ENCODE data around the gene CES5A.
"Not testable (repeated sequence)": the region's sequence is repeated elsewhere in the genome, so short reads cannot be mapped to it uniquely, and the experiment has no call there.

CES5A gene

DNA sequence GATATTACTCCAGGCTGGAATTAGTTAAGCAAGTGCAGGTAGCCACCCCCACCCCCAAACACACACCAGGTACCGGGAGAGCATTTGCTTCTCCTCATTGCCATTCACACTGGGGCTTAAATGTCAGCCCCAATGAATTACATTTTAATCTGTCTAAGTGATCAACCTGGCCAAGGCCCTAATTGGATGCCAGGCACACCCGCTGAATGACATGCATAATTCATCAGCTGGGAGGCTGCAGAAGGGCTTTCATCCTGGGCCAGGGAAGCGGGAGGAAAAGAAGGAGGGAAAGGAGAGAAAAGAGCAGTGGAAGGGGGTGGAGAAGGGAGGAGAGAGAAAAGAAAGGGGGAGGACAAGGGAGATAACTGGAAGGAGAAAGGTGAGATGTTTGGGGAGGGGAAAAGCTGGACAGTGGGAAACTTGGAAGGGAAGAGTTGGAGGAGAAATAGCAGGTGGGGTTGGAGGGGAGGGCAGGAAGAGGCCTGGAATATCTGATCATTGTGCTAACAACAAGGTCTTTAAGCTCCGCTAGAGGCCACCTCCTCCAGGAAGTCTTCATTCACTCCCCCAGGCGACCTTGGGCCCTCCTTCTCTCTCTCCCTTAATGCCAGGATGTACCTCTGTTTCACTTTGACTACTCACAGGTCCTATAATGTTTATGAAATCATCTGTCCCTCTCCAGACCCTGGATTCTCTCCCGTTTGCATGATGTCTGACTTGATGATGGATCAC is 40.1 kb upstream of the CES5A start:
- peaks cover 13% of the 10 kb centered on the region for H3K27me3 ChIP-seq (ENCODE audit: insufficient read depth, low read length, poor library complexity)
- ATAC-seq (ENCODE audit: insufficient read depth, low read depth) (no peak), DNase-seq (no peak)
- no peaks in the 10 kb centered on the region for H4K20me1 ChIP-seq (ENCODE audit: insufficient read depth, low read length)
- no peak overlapping the region for H3K27ac ChIP-seq (ENCODE audit: low read length)
- H3K4me1 ChIP-seq (ENCODE audit: insufficient read depth, low read length) = no peaks in the 10 kb centered on the region
- H2AFZ ChIP-seq (ENCODE audit: low read depth, low read length) = no peak overlapping the region
- H3K4me3 ChIP-seq (ENCODE audit: low read depth in 1 of 2, low read length in 2 of 2) = no peak overlapping the region
- peaks cover 2% of the 10 kb centered on the region for H3K9me3 ChIP-seq (ENCODE audit: insufficient read depth, low read length, severe bottlenecking)
- no peaks in the 10 kb centered on the region for H3K79me2 ChIP-seq (ENCODE audit: insufficient read depth, low read length)
- no peak overlapping the region for H3K9ac ChIP-seq (ENCODE audit: low read depth, low read length)
- TF ChIP-seq, protein P1, sequence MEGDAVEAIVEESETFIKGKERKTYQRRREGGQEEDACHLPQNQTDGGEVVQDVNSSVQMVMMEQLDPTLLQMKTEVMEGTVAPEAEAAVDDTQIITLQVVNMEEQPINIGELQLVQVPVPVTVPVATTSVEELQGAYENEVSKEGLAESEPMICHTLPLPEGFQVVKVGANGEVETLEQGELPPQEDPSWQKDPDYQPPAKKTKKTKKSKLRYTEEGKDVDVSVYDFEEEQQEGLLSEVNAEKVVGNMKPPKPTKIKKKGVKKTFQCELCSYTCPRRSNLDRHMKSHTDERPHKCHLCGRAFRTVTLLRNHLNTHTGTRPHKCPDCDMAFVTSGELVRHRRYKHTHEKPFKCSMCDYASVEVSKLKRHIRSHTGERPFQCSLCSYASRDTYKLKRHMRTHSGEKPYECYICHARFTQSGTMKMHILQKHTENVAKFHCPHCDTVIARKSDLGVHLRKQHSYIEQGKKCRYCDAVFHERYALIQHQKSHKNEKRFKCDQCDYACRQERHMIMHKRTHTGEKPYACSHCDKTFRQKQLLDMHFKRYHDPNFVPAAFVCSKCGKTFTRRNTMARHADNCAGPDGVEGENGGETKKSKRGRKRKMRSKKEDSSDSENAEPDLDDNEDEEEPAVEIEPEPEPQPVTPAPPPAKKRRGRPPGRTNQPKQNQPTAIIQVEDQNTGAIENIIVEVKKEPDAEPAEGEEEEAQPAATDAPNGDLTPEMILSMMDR (IDR thresholded peaks at IDR 0.05; ENCODE audit: borderline replicate concordance, extremely low read depth, low read length, poor library complexity, severe bottlenecking) = no peak
- TF ChIP-seq EZH2 (IDR thresholded peaks at IDR 0.05; ENCODE audit: borderline replicate concordance, low read depth, low read length, severe bottlenecking) = no peak
- no peaks in the 10 kb centered on the region for H3K36me3 ChIP-seq (ENCODE audit: insufficient read depth, low read length)
- H3K4me2 ChIP-seq (ENCODE audit: insufficient read depth, low read length) = no peak overlapping the region

DNA sequence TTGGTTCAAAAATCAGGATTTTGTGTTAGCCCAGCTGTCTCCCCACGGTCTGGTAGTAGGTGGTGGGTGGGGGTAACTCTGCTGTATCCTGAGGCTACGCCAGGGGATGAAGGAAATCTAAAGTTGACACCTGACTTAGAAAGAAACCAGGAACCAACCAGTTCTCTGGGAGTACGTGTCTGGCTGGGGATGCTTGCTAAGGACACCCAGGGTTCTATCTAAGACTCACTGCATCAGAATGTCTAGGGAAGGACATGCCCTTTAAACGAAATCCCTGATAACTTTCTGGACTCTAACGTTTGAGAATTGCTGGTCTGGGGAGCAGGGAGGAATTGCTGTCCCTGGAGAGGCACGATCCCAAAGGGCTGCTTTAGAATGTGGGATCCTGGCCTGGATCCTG is 39.2 kb upstream of the CES5A start:
- peaks cover 13% of the 10 kb centered on the region for H3K27me3 ChIP-seq (ENCODE audit: insufficient read depth, low read length, poor library complexity)
- peaks cover 2% of the 10 kb centered on the region for H3K9me3 ChIP-seq (ENCODE audit: insufficient read depth, low read length, severe bottlenecking)
- no peaks in the 10 kb centered on the region for H3K79me2 ChIP-seq (ENCODE audit: insufficient read depth, low read length)
- DNase-seq = no peak
- TF ChIP-seq, protein P1 (IDR thresholded peaks at IDR 0.05; ENCODE audit: borderline replicate concordance, extremely low read depth, low read length, poor library complexity, severe bottlenecking) = no peak
- no peak for TF ChIP-seq EZH2 (IDR thresholded peaks at IDR 0.05; ENCODE audit: borderline replicate concordance, low read depth, low read length, severe bottlenecking)
- no peak overlapping the region for H3K4me3 ChIP-seq (ENCODE audit: low read depth in 1 of 2, low read length in 2 of 2)
- no peak overlapping the region for H3K27ac ChIP-seq (ENCODE audit: low read length)
- H3K4me1 ChIP-seq (ENCODE audit: insufficient read depth, low read length) = no peaks in the 10 kb centered on the region
- H3K9ac ChIP-seq (ENCODE audit: low read depth, low read length) = no peak overlapping the region
- ATAC-seq (ENCODE audit: insufficient read depth, low read depth) = no peak
- H4K20me1 ChIP-seq (ENCODE audit: insufficient read depth, low read length) = no peaks in the 10 kb centered on the region
- no peak overlapping the region for H3K4me2 ChIP-seq (ENCODE audit: insufficient read depth, low read length)
- no peak overlapping the region for H2AFZ ChIP-seq (ENCODE audit: low read depth, low read length)
- H3K36me3 ChIP-seq (ENCODE audit: insufficient read depth, low read length) = no peaks in the 10 kb centered on the region

DNA sequence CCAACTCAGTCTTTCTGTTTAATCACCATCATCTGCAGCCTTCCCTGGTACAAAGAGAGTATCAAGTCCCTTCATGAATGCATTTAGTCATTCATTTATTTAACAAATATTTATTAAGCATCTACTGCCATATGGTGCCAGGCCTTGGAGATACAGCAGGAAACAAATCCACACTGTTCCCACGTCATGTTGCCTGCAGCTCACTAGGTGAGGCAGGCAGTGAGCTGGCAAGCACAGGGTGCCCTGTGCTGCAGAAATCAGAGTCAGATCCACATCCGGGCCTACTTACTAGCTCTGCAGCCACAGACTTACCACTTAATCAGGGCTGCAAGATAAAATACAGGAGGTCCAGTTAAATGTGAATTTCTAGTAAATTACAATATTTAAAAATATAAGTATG is 38.5 kb upstream of the CES5A start:
- TF ChIP-seq, protein P1 (IDR thresholded peaks at IDR 0.05; ENCODE audit: borderline replicate concordance, extremely low read depth, low read length, poor library complexity, severe bottlenecking) = no peak
- no peak for TF ChIP-seq EZH2 (IDR thresholded peaks at IDR 0.05; ENCODE audit: borderline replicate concordance, low read depth, low read length, severe bottlenecking)
- Histone ChIP-seq H3K27ac (ENCODE audit: low read length) (no peak overlapping the region), H3K4me3 (ENCODE audit: low read depth in 1 of 2, low read length in 2 of 2) (no peak overlapping the region), H3K4me2 (ENCODE audit: insufficient read depth, low read length) (no peak overlapping the region), H3K9ac (ENCODE audit: low read depth, low read length) (no peak overlapping the region), H2AFZ (ENCODE audit: low read depth, low read length) (no peak overlapping the region), H3K4me1 (ENCODE audit: insufficient read depth, low read length) (no peaks in the 10 kb centered on the region), H3K79me2 (ENCODE audit: insufficient read depth, low read length) (no peaks in the 10 kb centered on the region), H3K36me3 (ENCODE audit: insufficient read depth, low read length) (no peaks in the 10 kb centered on the region), H3K9me3 (ENCODE audit: insufficient read depth, low read length, severe bottlenecking) (no peaks in the 10 kb centered on the region), H3K27me3 (ENCODE audit: insufficient read depth, low read length, poor library complexity) (peaks cover 13% of the 10 kb centered on the region), H4K20me1 (ENCODE audit: insufficient read depth, low read length) (no peaks in the 10 kb centered on the region)
- ATAC-seq (ENCODE audit: insufficient read depth, low read depth) (no peak), DNase-seq (no peak)

DNA sequence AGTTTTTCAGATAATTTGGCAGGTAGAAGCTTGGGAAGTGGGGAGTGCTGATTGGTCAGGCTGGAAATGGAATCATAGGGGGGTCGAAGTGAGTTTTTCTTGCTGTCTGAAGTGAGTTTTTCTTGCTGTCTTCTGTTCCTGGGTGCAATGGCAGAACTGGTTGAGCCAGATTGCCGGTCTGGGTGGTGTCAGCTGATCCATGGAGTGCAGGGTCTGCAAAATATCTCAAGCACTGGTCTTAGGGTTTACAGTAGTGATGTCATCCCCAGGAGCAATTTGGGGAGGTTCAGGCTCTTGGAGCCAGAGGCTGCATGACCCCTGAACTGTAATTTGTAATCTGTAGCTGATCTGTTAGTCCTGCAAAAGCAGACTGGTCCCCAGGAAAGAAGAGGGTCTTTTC is 37.9 kb upstream of the CES5A start:
- not testable (repeated sequence) for H3K9me3 ChIP-seq (ENCODE audit: insufficient read depth, low read length, severe bottlenecking); H2AFZ ChIP-seq (ENCODE audit: low read depth, low read length); ATAC-seq (ENCODE audit: insufficient read depth, low read depth); H3K9ac ChIP-seq (ENCODE audit: low read depth, low read length); H4K20me1 ChIP-seq (ENCODE audit: insufficient read depth, low read length); H3K4me3 ChIP-seq (ENCODE audit: low read depth in 1 of 2, low read length in 2 of 2); H3K36me3 ChIP-seq (ENCODE audit: insufficient read depth, low read length); H3K4me2 ChIP-seq (ENCODE audit: insufficient read depth, low read length); H3K4me1 ChIP-seq (ENCODE audit: insufficient read depth, low read length); H3K27ac ChIP-seq (ENCODE audit: low read length); DNase-seq; H3K79me2 ChIP-seq (ENCODE audit: insufficient read depth, low read length)
- H3K27me3 ChIP-seq (ENCODE audit: insufficient read depth, low read length, poor library complexity) = peaks cover 13% of the 10 kb centered on the region

Data from DND-41 (cell line).